Pancreas (tissue), 10 donors: ENCODE data around the gene TWNK. TPM values are rescaled to one million over a fixed set of nuclear protein-coding genes. Genes with fewer than 3 reads are reported as not detected.

Experiments used
- ATAC-seq, 4 donors: fragments of 200-7000 bp; cut with Tn5 transposase; one replicate each; pipeline versions ENCODE4 v1.8.0 to v1.9.1; 2020; ENCODE audit warnings: mild to moderate bottlenecking in 4 of 4, moderate library complexity in 4 of 4
- DNase-seq, 6 donors: peaks; one replicate each; pipeline ENCODE4 v3.0.0-alpha.2; 2020
- FAIRE-seq: peaks from 2 replicates; lab custom pipeline; 2012; peaks lifted over from hg19 to GRCh38; lab: Jason Lieb, UNC
- H3K27ac ChIP-seq, 4 donors: fragments of 200-600 bp; sonication (generic); 1 replicate in 3 of 4; 2 replicates in 1 of 4; pipeline versions ENCODE4 v1.5.0 to v1.8.0; 2020
- H3K27me3 ChIP-seq, 4 donors: fragments of 200-600 bp; one replicate each; pipeline ENCODE4 v1.8.0; 2021
- H3K36me3 ChIP-seq, 3 donors: fragments of 200-600 bp; sonication (generic) in 1 of 3; one replicate each; pipeline versions ENCODE4 v1.5.0 to v1.8.0; 2020 to 2021
- H3K4me1 ChIP-seq, 3 donors: fragments of 200-600 bp; one replicate each; pipeline ENCODE4 v1.8.0; 2021
- H3K4me3 ChIP-seq, 4 donors: fragments of 200-600 bp; sonication (generic) in 2 of 4; one replicate each; pipeline versions ENCODE4 v1.5.0 to v1.8.0; 2020 to 2021
- H3K9me3 ChIP-seq, 4 donors: fragments of 200-600 bp; one replicate each; pipeline ENCODE4 v1.8.0; 2021
- CTCF ChIP-seq, 4 donors: fragments of 200-600 bp; sonication (generic) in 3 of 4; IDR thresholded peaks; one replicate each; pipeline versions ENCODE4 v1.5.0 to v1.8.0; 2021; ENCODE audit warnings: antibody characterized with exemption in 4 of 4
- WGBS, 2 donors: extraction: QIAGEN DNeasy Blood & Tissue Kit; methylation state at CpG; one replicate each; pipeline ENCODE4 v1.1.7; 2013; 5-methylcytosine and 5-hydroxymethylcytosine counted together
- intact Hi-C, 3 donors: fragments of 100-400 bp; cut with DNase I; formaldehyde crosslinking; loops; one replicate each; pipeline versions ENCODE4 v1.11.1 to v1.14.2; 2022
- polyA plus RNA-seq, 2 donors: library from polyadenylated mRNA; stranded (reverse); fragments of 200-250 nt; gene quantifications; one replicate each; pipeline ENCODE4 v1.2.3, GENCODE V29; 2013
- total RNA-seq, 6 donors: library from RNA; stranded (reverse); fragmentation: NEBNext Ultra II Directional in 4 of 6; extraction: Animal tissue kit (Norgen Biotek cat#: 25700) in 4 of 6; gene quantifications; one replicate each; pipeline versions ENCODE4 v1.2.1 to v1.2.4, GENCODE V29; 2021 to 2023
- donor health status: healthy with polysubstance abuse.
- donor health status: DM: no; HTN: no; CAD: no; lungs with moderate emphysema.
- donor health status: DM: no; HTN: no; CAD: no.
- donor health status: control.
- donor health status: control.
- donor health status: Bipolar disorder and iron deficiency.
- donor health status: DM: yes; HTN: yes; CAD: no.
- donor health status: DM: no; HTN: no; CAD: no.
- donor health status: DM: no; HTN: no; CAD: no.
- donor health status: DM: yes; HTN: yes; CAD: no.

TWNK gene
- total and polyA plus RNA-seq, 8 donors = 1.7 to 5.4 (median 3.3) TPM

GRCh38 chr10:101012525-101013364, 25.4 kb downstream of the TWNK start:
- FAIRE-seq (no peak), ATAC-seq (peak; percentile 82 to 93 (median 89)), DNase-seq (peak in 5 of 6 donors; percentile 79 to 90 (median 84))
- whole genome bisulfite sequencing, 2 donors = 19 to 20% methylated on average over 14 of the region's 14 CpGs
- intact Hi-C loops = no loop called here
- no peak overlapping the region for H3K27ac ChIP-seq
- no peaks in the 10 kb centered on the region for H3K27me3 ChIP-seq
- peak; percentile 78 to 91 (median 79) for TF ChIP-seq CTCF (IDR thresholded peaks at IDR 0.05)
- no peaks in the 10 kb centered on the region for H3K36me3 ChIP-seq
- peaks cover 0 to 5% (median 0%) of the 10 kb centered on the region in 3 donors for H3K4me1 ChIP-seq
- no peak overlapping the region for H3K4me3 ChIP-seq
- H3K9me3 ChIP-seq = no peaks in the 10 kb centered on the region

DNA sequence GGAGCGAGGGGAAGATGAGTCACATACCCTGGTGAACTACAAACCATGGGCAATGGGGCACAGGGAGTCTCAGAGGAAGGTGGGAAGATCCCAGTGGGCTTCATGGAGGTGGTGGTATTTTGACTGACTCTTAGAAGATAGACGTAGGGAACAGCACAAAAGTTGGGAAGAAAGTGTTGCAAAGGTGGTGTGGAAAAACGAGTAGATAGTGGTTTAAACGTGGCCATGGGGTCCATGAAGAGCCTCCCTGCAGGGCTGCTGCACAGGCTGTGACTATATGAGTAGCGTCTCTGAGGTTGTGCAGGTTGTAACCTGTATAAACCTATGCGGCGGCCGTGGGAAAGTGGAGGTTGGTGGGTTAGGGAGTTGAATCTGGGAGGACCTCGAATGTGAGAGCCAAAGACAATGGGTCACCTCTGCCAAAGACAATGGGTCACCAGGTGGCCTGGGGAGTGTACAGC, 26.1 kb downstream of the TWNK start:
- intact Hi-C loops = no loop called here
- DNase-seq = peak in 1 of 6 donors; percentile 18
- Histone ChIP-seq H3K36me3 (no peaks in the 10 kb centered on the region), H3K4me1 (peaks cover 0 to 5% (median 0%) of the 10 kb centered on the region in 3 donors), H3K27ac (no peak overlapping the region), H3K4me3 (no peak overlapping the region), H3K9me3 (no peaks in the 10 kb centered on the region), H3K27me3 (no peaks in the 10 kb centered on the region)
- no peak for TF ChIP-seq CTCF (IDR thresholded peaks at IDR 0.05)
- no peak for FAIRE-seq
- no peak for ATAC-seq
- WGBS, 2 donors = 28 to 32% methylated on average over 9 of the region's 9 CpGs

DNA sequence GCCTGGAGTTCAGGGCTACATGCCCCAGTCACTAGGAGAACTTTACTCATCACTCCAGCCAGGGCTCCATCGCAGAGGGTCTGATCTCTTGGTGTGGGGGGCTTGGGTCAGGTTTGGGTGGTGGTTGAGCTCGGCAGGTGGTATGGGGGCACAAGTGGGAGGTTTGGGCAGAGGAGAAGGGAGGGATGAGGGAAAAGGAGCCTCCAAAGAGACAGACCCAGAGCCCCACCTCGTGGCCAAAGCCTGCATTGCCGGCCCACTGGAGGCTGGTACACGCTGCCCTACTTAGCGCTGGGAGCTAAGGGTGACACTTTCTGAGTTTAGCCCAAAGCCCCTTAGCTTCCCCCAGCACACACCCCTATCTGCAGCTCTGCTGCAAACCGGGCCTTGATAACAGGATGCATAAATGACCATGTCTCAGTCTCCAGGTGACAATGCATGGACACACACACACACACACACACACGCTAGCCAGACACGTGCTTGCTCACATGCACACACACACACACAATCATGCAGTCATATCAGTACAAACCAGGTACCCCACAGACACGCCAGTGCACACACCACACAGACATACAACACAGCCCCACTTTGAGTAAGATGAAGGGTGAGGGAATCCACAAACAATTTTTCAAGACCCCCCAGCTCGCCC, 27.0 kb downstream of the TWNK start:
- peak; percentile 73 to 85 (median 79) for TF ChIP-seq CTCF (IDR thresholded peaks at IDR 0.05)
- intact Hi-C loops = no loop called here
- FAIRE-seq (no peak), ATAC-seq (peak; percentile 63 to 83 (median 80)), DNase-seq (peak in 5 of 6 donors; percentile 58 to 95 (median 82))
- Histone ChIP-seq H3K4me1 (peaks cover 0 to 5% (median 0%) of the 10 kb centered on the region in 3 donors), H3K9me3 (no peaks in the 10 kb centered on the region), H3K27me3 (no peaks in the 10 kb centered on the region), H3K36me3 (no peaks in the 10 kb centered on the region), H3K27ac (no peak overlapping the region), H3K4me3 (no peak overlapping the region)
- WGBS, 2 donors = 12 to 13% methylated on average over 11 of the region's 11 CpGs

GRCh38 chr10:101014966-101015581, 27.7 kb downstream of the TWNK start:
- H3K4me3 ChIP-seq = no peak overlapping the region
- H3K27me3 ChIP-seq = no peaks in the 10 kb centered on the region
- H3K4me1 ChIP-seq = peaks cover 0 to 5% (median 0%) of the 10 kb centered on the region in 3 donors
- no peak for TF ChIP-seq CTCF (IDR thresholded peaks at IDR 0.05)
- H3K36me3 ChIP-seq = no peaks in the 10 kb centered on the region
- H3K9me3 ChIP-seq = no peaks in the 10 kb centered on the region
- ATAC-seq (no peak), DNase-seq (peak in 1 of 6 donors; percentile 52), FAIRE-seq (no peak)
- 35 to 40% methylated on average over 7 of the region's 7 CpGs for WGBS, 2 donors
- H3K27ac ChIP-seq = no peak overlapping the region
- intact Hi-C loops = no loop called here
